Spleen (tissue), 7 donors: Measurements from ENCODE around the gene OSBPL8.

Experiments used
- CTCF ChIP-seq, 11 experiments: fragments of 200-600 bp in 7 of 11; fragments of 450-650 bp in 4 of 11; sonication (generic) in 4 of 11; IDR thresholded peaks in 8 of 11; conservative IDR thresholded peaks in 3 of 11; 1 replicate in 7 of 11; 2 replicates in 4 of 11; pipeline versions ENCODE4 v1.4.0 to v1.8.0; 2016 to 2021; ENCODE audit warnings: antibody characterized with exemption in 11 of 11, inconsistent platforms in 4 of 11, mild to moderate bottlenecking in 1 of 11
- POLR2A ChIP-seq, 3 donors: fragments of 450-650 bp; IDR thresholded peaks; one replicate each; pipeline ENCODE4 v1.5.1; 2017; ENCODE audit warnings: antibody characterized with exemption in 3 of 3, mild to moderate bottlenecking in 1 of 3
- donor health status: DM: no; HTN: no; CAD: no; lungs with moderate emphysema.
- donor health status: DM: no; HTN: no; CAD: no.
- donor health status: DM: no; HTN: no; CAD: no.

GRCh38 chr12:76332606-76333005 is 227.0 kb downstream of the OSBPL8 start:
- TF ChIP-seq CTCF (IDR thresholded peaks at IDR 0.05 in 8 of 11, conservative IDR thresholded peaks at IDR 0.05 in 3 of 11) (no peak), POLR2A (IDR thresholded peaks at IDR 0.05) (no peak)
